SIG-M5 treated with dmso at 0.1 percent for 504 hours (cell line): ENCODE measurements around the gene NELFA.

Experiments used
- DNase-seq: peaks from one replicate; lab custom pipeline; 2025; ENCODE audit not compliant: unreplicated experiment; lab: John Stamatoyannopoulos, UW

Gene NELFA

DNA sequence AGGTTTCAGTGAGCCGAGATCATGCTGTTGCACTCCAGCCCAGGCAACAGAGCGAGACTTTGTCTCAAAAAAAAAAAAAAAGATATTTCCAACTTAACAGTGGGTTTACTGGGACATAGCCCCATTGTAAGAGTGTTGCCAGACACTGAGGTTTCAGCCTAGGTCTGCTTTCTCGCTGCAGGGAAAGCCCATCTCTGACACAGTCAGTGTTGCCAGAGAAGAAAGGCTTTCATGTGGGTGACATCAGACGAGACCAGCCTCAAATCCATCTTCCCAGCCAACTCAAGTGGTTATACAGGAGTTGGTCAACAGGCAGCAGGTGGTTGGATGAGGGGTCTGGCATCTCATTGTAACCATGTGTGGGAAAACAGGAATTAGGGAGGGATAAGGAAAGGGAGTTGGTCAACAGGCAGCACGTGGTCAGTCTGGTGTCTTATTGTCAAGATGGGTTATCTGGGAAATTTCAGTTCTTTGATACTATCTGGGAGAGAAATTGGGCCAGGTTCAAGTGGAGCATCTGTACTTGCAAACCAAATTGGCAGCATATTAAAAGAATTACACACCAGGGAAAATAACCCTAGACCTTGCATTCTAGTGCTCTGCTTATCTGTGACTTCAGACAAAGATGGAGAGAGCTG, 41.1 kb downstream of the NELFA start:
- no peak for DNase-seq

DNA sequence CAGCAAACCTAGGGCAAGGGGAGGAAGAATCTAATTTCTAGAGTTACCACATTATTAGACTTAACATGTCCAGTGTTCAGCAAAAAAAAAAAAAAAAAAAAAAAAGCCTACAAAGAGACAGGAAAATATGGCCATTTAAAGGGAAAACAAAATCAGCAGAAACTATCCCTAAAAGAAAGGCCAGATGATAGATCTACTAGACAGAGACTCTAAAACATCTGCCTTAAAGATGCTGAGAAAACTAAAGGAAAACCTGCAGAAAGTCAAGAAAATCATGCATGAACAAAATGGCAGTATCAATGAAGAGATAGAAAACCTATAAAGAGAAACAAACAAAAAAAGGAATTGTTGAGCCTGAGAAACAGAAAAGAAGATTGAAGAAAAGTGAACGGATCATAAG, 43.8 kb downstream of the NELFA start:
- no peak for DNase-seq

DNA sequence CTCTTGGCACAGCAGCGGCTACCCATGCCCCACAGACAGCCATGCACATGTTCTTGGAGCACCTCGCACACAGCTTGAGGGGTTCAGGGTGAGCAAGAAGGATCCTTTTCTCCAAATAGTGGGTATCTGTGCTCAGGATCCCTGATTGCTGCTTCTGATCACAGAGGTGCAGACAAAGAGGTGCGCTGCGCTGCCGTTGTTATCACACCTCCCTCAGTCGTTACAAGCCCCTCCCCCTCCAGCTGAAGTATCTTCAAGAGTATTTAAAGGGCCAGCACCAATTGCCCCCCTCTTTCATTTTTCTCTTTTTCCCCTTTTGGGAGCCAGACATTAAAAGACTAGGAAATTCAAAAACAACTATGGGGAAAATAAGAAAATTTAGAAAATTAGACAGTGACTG, 44.3 kb downstream of the NELFA start:
- no peak for DNase-seq

DNA sequence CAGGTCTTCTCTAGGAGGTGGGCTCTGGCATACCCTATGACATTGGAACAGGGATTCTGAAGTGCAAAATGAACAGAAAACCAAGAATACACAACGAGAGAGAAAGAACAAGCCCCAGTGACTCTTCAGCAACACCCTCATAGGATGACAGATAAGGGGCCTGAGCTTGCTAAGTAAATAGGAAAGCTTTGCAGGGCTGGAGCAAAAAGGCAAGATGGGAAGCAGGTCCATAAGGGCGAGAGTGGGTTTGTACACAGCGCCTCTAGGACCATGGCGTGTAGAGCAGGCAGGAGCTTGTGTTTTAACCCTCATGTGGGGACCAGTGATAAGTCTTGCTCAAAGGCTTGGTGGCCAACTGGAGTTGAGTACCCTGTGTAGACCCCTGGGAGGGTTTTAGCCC, 45.8 kb downstream of the NELFA start:
- DNase-seq: no peak

- DNase-seq: no peak
These were observed 47.2 kb downstream of the NELFA start for GRCh38 chr4:1961563-1961962.

GRCh38 chr4:1961038-1961437, 47.7 kb downstream of the NELFA start:
- DNase-seq: no peak

DNA sequence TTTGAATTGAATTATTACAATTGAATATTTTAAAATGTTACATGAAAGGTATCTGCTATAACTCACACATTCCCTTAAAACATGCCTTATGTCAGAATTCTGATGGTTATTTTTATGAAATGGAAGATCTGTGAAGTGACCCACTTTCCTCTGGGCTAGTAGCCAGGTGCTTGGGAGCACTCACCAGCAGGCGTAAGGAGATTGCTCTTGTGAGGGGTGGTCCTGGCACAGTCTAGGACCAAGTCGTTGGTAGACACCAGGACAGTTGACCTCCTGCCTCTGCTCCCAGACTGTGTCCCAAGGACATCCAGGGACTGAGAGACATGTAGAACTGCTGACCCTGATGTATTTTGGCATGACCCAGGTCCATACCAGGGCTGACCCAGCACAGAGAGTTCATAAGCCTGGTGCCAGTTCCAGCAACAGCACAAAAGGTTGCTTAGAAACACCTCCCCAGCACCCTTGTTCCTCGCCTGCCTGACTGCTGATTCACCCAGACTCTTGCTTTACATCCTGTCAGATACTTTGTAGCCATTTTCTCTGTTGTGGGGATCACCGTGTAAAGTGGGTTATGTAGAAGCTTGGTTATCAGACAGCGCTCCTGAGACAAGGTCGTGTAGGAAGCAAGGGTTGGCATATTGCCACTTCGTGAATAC, 48.5 kb downstream of the NELFA start:
- no peak for DNase-seq

DNA sequence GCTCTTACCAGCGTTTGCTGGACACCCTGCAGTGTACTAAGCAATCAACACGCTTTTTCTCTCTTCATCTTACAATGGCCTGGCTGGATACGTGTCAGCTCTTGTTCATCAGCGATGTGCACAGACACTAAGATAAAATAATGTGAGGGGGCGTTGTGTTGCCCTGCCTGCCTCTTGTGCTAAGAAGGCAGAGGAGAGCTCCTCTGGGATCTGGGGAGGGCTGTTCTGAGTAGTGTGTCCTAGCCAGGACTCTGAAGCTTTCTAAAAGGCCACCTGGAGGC, 49.7 kb downstream of the NELFA start:
- no peak for DNase-seq

DNA sequence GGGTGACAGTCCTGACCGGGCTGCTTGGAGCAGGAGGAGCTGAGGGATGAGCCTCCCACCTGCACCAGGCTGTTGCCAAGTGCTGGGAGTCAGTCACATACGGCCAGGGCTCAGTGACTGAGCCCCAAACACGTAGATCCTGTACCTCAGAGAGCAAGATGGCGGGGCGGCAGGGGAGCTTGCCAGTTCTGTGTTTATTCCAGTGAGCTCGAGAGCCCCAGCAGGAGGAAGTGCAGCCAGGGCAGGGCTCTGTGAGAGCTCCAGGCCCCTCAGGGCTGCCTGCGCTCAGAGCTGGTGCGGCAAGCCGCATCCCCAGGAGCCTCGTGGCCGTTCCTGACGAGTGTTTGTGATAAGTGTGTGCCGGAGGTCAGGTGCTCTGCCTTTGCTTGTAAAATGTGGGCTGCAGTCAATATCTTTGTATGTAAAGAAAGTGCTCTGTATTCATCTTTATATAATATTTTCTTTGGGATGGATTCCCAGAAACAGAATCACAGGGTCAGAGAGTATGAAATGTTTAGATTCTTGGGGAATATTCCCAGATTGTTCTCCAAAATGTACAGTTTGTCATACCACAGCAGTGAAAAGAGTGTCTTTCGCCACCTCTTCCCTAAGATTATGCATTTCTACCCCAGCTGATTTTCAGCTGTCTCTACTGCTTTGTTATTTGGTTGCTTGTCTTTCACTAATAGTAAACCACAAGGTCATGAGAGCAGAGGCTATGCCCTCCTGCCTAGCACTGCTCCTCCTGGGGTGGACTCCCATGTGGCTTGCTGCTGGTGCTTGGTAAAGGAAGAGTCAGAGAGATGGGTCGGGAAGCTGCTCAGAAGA, 50.3 kb downstream of the NELFA start:
- DNase-seq: no peak

- no peak for DNase-seq
These were observed 52.1 kb downstream of the NELFA start for GRCh38 chr4:1956631-1957030.

DNA sequence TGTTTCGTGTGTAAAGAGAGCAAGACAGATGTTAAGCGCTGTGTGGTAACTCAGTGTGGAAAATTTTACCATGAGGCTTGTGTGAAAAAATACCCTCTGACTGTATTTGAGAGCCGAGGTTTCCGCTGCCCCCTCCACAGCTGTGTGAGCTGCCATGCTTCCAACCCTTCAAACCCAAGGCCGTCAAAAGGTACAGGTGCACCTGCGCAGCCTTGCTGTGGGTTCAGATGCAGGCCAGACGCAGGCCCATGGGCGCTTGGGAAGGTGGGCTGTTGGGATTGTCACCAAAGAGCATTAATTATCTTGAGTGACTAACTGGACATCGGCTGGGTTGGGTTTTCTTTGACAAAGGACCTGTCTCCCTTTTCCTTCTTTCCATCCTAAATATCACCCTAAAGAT, 55.4 kb downstream of the NELFA start:
- no peak for DNase-seq

DNA sequence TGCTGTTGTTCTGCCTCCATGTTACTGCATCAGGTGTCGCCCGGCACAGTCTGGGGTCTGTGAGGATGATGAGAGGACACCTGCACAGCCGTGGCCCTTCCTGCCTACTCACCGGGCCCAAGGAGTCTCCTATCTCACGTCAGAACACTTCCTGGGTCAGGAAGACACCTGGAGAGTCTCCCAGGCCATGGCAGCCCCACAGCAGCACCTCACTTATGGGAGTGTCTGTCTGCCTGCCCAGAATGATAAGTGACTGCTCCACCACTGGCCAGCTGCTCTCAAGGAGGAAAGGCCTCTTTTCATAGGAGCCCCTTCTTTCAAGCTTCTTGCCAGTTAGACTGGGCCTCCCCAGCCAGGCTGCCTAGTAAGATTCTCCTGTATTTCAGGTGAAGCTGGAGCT, 56.1 kb downstream of the NELFA start:
- no peak for DNase-seq

GRCh38 chr4:1952058-1952700, 56.6 kb downstream of the NELFA start:
- DNase-seq: no peak

GRCh38 chr4:1950369-1950768, 58.4 kb downstream of the NELFA start:
- DNase-seq: no peak

DNA sequence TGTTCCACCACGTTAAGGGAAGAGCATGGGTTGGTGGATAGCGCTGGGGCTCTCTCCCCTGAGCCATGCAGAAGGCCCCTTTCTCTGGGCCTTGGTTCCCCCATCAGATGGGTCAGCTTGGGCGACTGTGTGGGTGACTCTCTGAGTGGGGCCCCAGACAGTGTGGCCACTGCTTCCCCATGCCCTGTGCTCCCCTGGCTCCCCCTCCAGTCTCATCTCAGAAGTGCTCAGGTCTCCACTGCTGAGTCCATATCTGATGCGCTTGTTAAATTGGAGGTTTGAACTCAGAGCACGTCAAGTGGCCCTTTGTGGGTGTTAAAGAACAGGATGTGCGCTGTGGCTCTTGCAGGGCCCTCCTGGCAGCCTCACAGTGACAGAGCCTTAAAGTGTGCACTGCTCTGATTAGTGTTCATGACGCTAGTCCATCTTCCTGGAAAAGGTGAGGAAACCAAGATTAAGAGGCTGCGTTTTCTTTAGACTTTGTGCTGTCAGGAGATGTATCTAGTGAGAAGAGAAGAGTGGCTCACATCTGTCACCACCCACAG, 59.8 kb downstream of the NELFA start:
- no peak for DNase-seq

DNA sequence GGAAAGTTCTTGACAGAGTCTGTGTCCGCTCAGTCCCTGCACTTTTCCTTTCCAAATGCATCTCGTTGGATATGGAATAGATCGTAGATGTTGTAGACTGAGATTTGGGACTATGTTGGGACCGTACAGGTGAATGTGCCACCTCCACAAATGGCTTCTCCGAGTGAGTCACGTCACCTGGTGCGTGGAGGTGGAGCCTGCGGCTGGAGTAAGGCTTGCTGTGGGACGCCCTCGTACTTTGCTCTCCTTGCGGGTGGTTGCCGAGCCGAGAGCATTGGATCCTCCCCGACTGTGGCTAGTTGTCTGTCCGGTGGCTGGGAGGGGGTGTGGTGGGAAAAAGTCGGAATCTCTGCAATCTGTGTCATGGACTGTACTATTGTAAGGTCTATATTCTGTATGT, 60.5 kb downstream of the NELFA start:
- no peak for DNase-seq

- no peak for DNase-seq
These were observed 62.9 kb downstream of the NELFA start for GRCh38 chr4:1945912-1946311.

- no peak for DNase-seq
These were observed 63.5 kb downstream of the NELFA start for GRCh38 chr4:1945124-1945895.

DNA sequence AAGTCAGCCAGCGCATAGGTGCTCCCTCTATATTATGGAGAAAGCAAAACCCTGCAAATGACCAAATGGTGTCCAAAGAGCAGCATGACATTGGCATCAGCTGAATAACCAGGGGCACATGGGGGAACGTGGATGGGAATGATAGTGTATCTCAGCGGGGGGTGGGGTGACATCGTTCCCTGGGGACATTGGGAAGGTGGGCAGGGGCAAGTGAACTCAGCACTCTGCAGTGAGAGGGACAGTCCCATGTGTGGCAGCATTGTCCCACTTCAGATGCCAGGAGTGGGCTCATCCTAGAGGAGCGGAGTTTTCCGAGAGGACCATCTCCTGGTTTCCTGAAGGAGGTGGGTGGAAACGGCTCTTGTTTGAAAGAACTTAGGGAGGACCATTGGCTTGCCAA, 64.8 kb downstream of the NELFA start:
- no peak for DNase-seq

DNA sequence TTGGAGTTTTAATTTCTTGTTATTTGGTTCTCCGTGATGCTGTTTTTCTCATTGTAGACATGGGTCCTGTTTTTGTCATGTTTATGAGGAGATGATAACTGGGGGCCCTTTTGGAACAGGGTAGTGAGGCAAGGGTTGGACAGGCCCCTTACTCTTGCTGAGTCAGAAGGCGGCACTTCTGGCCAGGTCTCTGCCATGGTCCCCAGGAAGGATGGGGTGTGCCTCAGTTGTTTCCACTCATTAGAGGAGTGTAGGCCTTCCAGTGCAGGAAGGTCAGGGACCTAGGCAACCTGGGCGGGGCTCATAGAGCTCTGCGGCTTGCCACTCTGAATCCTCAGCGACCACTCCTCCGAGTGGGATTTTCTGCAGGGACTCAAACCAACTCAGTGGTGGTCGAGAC, 68.2 kb downstream of the NELFA start:
- no peak for DNase-seq
